GM23338 (cell line): ENCODE measurements around the gene KIAA1217.

Experiments used
- CREB1 ChIP-seq: fragments of 250-450 bp; sonication (Bioruptor Pico); IDR thresholded peaks from 2 replicates; pipeline ENCODE4 v1.5.0; 2020; ENCODE audit warnings: low read depth, mild to moderate bottlenecking, moderate library complexity
- CTCF ChIP-seq, 2 experiments: fragments of 200-600 bp in 1 of 2; sonication (generic) in 1 of 2; conservative IDR thresholded peaks; 2 replicates each; pipeline versions ENCODE4 v1.5.1 to v1.6.1; 2016 to 2017; ENCODE audit warnings: antibody characterized with exemption in 2 of 2, low read depth in 2 of 2, mild to moderate bottlenecking in 2 of 2, moderate library complexity in 1 of 2
- EZH2phosphoT487 ChIP-seq: fragments of 200-600 bp; sonication (generic); IDR thresholded peaks from one replicate; pipeline ENCODE4 v1.8.1; 2018; ENCODE audit warnings: antibody characterized with exemption; ENCODE audit not compliant: unreplicated experiment
- POLR2AphosphoS5 ChIP-seq: IDR thresholded peaks from 2 replicates; pipeline ENCODE4 v1.6.1; 2016; ENCODE audit warnings: antibody characterized with exemption, low read depth
- REST ChIP-seq: IDR thresholded peaks from one replicate; pipeline ENCODE4 v1.6.1; 2018; ENCODE audit warnings: antibody characterized with exemption; ENCODE audit not compliant: unreplicated experiment

GRCh38 chr10:24468281-24468751, 259.4 kb downstream of the KIAA1217 start:
- TF ChIP-seq CTCF (conservative IDR thresholded peaks at IDR 0.05; ENCODE audit: low read depth in 2 of 2) (no peak), REST (no peak), POLR2AphosphoS5 (no peak), EZH2phosphoT487 (no peak), CREB1 (CRISPR knock-in tag) (no peak)
